BLaER1 (cell line): ENCODE measurements around the gene TRIM38.

Source experiments
- H3K27ac ChIP-seq: shearing (Covaris generic); formaldehyde crosslinking; 2 replicates; pipeline ENCODE4 v1.8.1; 2022
- H3K27me3 ChIP-seq: shearing (Covaris generic); formaldehyde crosslinking; 2 replicates; pipeline ENCODE4 v1.8.1; 2022
- H3K36me3 ChIP-seq: shearing (Covaris generic); formaldehyde crosslinking; 2 replicates; pipeline ENCODE4 v1.8.1; 2022
- H3K4me1 ChIP-seq: shearing (Covaris generic); formaldehyde crosslinking; 2 replicates; pipeline ENCODE4 v1.8.1; 2022
- H3K4me2 ChIP-seq: shearing (Covaris generic); formaldehyde crosslinking; 2 replicates; pipeline ENCODE4 v1.8.1; 2022
- H3K4me3 ChIP-seq: shearing (Covaris generic); formaldehyde crosslinking; 2 replicates; pipeline ENCODE4 v1.8.1; 2022
- H3K9ac ChIP-seq: shearing (Covaris generic); formaldehyde crosslinking; 2 replicates; pipeline ENCODE4 v1.8.1; 2022
- H3K9me3 ChIP-seq: shearing (Covaris generic); formaldehyde crosslinking; 2 replicates; pipeline ENCODE4 v1.8.1; 2022
- H4K20me1 ChIP-seq: shearing (Covaris generic); formaldehyde crosslinking; 2 replicates; pipeline ENCODE4 v1.8.1; 2022
- Cebpa-rat ChIP-seq: shearing (Covaris generic); IDR thresholded peaks from 2 replicates; pipeline ENCODE4 v1.8.1; 2022

The TRIM38 gene

GRCh38 chr6:26031151-26031594, 68.6 kb downstream of the TRIM38 start:
- Histone ChIP-seq H3K36me3 (no peaks in the 10 kb centered on the region), H3K4me2 (peak overlapping the region; percentile 82), H3K27me3 (no peaks in the 10 kb centered on the region), H4K20me1 (peaks cover 11% of the 10 kb centered on the region; the same call in 1 of the 2 replicates), H3K9me3 (no peaks in the 10 kb centered on the region), H3K27ac (peak overlapping the region; percentile 93), H3K9ac (peak overlapping the region; percentile 95), H3K4me1 (peaks cover 66% of the 10 kb centered on the region), H3K4me3 (peak overlapping the region; percentile 74)
- TF ChIP-seq Cebpa-rat: no peak

- H3K9ac ChIP-seq: peak overlapping the region; percentile 95
- no peak for TF ChIP-seq Cebpa-rat
- no peaks in the 10 kb centered on the region for H3K36me3 ChIP-seq
- H4K20me1 ChIP-seq: peaks cover 8% of the 10 kb centered on the region; the same call in 1 of the 2 replicates
- peaks cover 66% of the 10 kb centered on the region for H3K4me1 ChIP-seq
- peak overlapping the region; percentile 74 for H3K4me3 ChIP-seq
- H3K27me3 ChIP-seq: no peaks in the 10 kb centered on the region
- peak overlapping the region; percentile 82 for H3K4me2 ChIP-seq
- peak overlapping the region; percentile 93 for H3K27ac ChIP-seq
- H3K9me3 ChIP-seq: no peaks in the 10 kb centered on the region
Observed at GRCh38 chr6:26031595-26032339, 69.2 kb downstream of the TRIM38 start.

DNA sequence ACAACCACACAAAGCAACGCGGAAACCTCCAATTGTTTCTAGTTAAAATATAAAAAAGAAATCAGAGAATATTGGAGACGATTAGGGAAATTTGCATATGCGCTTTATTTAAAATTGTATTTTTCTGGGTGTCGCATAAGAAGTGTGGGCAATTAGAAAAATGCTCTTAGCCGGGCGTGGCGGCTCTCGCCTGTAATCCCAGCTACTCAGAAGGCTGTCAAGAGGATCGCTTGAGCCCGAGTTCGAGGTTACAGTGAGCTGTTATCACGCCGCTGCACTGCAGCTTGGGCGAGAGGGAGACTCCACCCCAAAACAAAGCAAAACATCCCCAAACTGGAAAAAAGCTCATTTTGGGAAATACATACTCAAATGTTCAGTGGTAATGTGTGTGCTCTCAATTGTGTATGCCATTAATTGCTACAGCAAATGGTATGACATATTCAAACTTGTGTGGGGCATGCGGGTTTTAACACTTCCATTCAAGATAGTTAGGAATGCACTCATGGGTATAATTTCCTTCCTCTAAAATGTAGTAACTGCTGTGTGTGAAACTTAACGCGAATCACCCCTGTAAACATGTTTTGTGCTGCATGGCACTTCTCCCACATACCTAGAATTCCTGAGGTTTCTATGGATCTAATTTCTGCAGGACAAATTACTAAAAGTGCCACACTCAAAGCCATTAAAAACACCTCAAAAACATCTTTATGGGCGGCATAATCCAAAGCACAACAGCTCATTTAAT, 69.9 kb downstream of the TRIM38 start:
- Histone ChIP-seq H3K27ac (peak overlapping the region; percentile 93), H3K9me3 (no peaks in the 10 kb centered on the region), H3K4me2 (peak overlapping the region; percentile 82), H3K4me3 (peak overlapping the region; percentile 74), H3K4me1 (peaks cover 65% of the 10 kb centered on the region), H3K36me3 (no peaks in the 10 kb centered on the region), H4K20me1 (peaks cover 5% of the 10 kb centered on the region; the same call in 1 of the 2 replicates), H3K27me3 (no peaks in the 10 kb centered on the region), H3K9ac (peak overlapping the region; percentile 95)
- no peak for TF ChIP-seq Cebpa-rat

GRCh38 chr6:26033085-26033940, 70.7 kb downstream of the TRIM38 start:
- Histone ChIP-seq H3K4me2 (peak overlapping the region; percentile 82), H3K36me3 (no peaks in the 10 kb centered on the region), H3K9ac (peak overlapping the region; percentile 95), H3K27ac (peak overlapping the region; percentile 93), H3K4me1 (peaks cover 57% of the 10 kb centered on the region), H3K9me3 (no peaks in the 10 kb centered on the region), H3K27me3 (no peaks in the 10 kb centered on the region), H3K4me3 (peak overlapping the region; percentile 74), H4K20me1 (peaks cover 5% of the 10 kb centered on the region; the same call in 1 of the 2 replicates)
- no peak for TF ChIP-seq Cebpa-rat

GRCh38 chr6:26033941-26034354, 71.3 kb downstream of the TRIM38 start:
- Histone ChIP-seq H3K4me2 (peak overlapping the region; percentile 82), H3K4me3 (peak overlapping the region; percentile 74), H3K27me3 (no peaks in the 10 kb centered on the region), H3K9ac (peak overlapping the region; percentile 95), H3K36me3 (no peaks in the 10 kb centered on the region), H3K4me1 (peaks cover 50% of the 10 kb centered on the region), H3K27ac (peak overlapping the region; percentile 93), H3K9me3 (no peaks in the 10 kb centered on the region), H4K20me1 (peaks cover 5% of the 10 kb centered on the region; the same call in 1 of the 2 replicates)
- no peak for TF ChIP-seq Cebpa-rat

DNA sequence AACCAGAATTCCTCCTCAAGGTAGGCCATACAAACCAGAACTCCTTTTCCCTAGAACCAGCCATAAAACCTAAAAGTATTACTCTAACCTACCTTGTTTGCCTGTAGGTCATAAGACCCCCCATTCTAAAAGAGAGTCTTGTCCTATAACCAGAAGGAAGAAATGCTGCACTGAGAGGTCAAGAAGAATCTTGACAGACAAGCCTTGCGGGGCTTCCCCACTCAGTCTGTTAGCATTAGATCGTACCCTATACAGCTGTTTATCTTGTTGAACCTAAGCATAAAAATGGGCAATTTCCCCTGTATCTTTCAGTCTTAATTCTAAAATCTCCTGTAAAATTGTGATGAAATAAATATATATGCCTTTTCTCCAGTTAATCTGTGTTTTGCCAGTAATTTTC, 72.3 kb downstream of the TRIM38 start:
- TF ChIP-seq Cebpa-rat: no peak
- peaks cover 5% of the 10 kb centered on the region; the same call in 1 of the 2 replicates for H4K20me1 ChIP-seq
- H3K27me3 ChIP-seq: no peaks in the 10 kb centered on the region
- H3K27ac ChIP-seq: peak overlapping the region; percentile 93; the same call in 1 of the 2 replicates
- peak overlapping the region; percentile 82 for H3K4me2 ChIP-seq
- peaks cover 41% of the 10 kb centered on the region for H3K4me1 ChIP-seq
- H3K9me3 ChIP-seq: no peaks in the 10 kb centered on the region
- H3K9ac ChIP-seq: peak overlapping the region; percentile 95; the same call in 1 of the 2 replicates
- no peaks in the 10 kb centered on the region for H3K36me3 ChIP-seq
- H3K4me3 ChIP-seq: no peak overlapping the region
